Stomach smooth muscle (tissue), 2 donors: ENCODE data around the gene PDE12.

ENCODE experiments used
- H3K27ac ChIP-seq: one replicate; pipeline ENCODE4 v1.7.0; 2013; ENCODE audit warnings: mild to moderate bottlenecking, low read length, inconsistent platforms
- H3K27me3 ChIP-seq, 2 donors: one replicate each; pipeline ENCODE4 v1.7.0; 2013; ENCODE audit warnings: low read length in 2 of 2; ENCODE audit not compliant: insufficient read depth in 2 of 2, control insufficient read depth in 1 of 2
- H3K36me3 ChIP-seq, 2 donors: one replicate each; pipeline ENCODE4 v1.7.0; 2013; ENCODE audit warnings: low read length in 2 of 2; ENCODE audit not compliant: control insufficient read depth in 2 of 2, insufficient read depth in 2 of 2
- H3K4me1 ChIP-seq: one replicate; pipeline ENCODE4 v1.7.0; 2013; ENCODE audit warnings: low read length; ENCODE audit not compliant: control insufficient read depth, insufficient read depth
- H3K4me3 ChIP-seq, 2 donors: one replicate each; pipeline ENCODE4 v1.7.0; 2013; ENCODE audit warnings: low read length in 2 of 2
- H3K9ac ChIP-seq, 2 donors: one replicate each; pipeline ENCODE4 v1.7.0; 2013; ENCODE audit warnings: low read length in 2 of 2, mild to moderate bottlenecking in 1 of 2
- H3K9me3 ChIP-seq, 2 donors: one replicate each; pipeline ENCODE4 v1.7.0; 2013; ENCODE audit warnings: low read length in 2 of 2; ENCODE audit not compliant: control insufficient read depth in 2 of 2
- donor health status: healthy.
- donor health status: Pancreatic carcinoma.

Gene PDE12, protein sequence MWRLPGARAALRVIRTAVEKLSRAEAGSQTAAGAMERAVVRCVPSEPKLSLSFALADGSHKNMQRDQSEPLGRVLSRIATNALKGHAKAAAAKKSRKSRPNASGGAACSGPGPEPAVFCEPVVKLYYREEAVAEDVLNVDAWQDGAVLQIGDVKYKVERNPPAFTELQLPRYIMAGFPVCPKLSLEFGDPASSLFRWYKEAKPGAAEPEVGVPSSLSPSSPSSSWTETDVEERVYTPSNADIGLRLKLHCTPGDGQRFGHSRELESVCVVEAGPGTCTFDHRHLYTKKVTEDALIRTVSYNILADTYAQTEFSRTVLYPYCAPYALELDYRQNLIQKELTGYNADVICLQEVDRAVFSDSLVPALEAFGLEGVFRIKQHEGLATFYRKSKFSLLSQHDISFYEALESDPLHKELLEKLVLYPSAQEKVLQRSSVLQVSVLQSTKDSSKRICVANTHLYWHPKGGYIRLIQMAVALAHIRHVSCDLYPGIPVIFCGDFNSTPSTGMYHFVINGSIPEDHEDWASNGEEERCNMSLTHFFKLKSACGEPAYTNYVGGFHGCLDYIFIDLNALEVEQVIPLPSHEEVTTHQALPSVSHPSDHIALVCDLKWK

DNA sequence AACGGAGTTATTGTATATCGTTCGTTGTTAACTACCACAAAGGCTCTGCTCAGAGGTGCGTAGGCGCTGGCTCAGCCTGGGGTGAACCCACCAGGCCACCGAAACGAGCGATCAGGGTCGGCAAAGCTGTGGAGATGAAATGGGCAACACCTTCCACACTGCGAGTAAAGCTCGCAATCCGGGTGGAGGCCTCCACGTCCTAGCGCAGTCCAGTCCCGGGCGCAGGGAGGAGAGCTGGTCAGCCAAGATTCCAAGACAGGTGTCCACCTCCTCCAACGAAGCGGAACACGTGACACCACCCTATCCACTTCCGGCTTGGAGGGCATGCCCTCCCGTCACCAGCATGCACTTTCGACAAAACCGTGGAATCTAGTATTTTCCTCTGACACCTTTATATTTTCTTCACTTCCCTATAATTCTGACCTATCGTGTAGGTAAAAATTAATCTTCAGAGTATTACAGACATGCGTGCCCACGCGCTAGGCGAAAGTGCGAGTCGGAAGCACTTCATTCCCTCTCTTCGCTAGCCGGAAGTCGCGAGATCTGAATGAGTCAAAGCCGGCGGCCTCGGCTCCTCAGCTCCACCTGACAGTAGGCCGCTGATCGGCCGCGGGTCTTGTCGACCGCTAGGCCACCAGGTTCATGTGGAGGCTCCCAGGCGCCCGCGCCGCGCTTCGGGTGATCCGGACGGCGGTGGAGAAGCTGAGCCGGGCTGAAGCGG, at the start of gene PDE12:
Gene PDE12 (plus strand): TSS at position 537 of the 721 bp plus-strand sequence. CDS start 106 bp downstream, at position 643.
- Histone ChIP-seq H3K4me3 (peak within 1 kb of the TSS; percentile 100), H3K9me3 (no peaks in the 10 kb centered on the region), H3K9ac (peak within 1 kb of the TSS; percentile 95 to 97), H3K4me1 (peaks cover 20% of the 10 kb centered on the region), H3K36me3 (peaks cover 0 to 17% of the 10 kb centered on the region in 2 donors), H3K27ac (peak within 1 kb of the TSS; percentile 88), H3K27me3 (no peaks in the 10 kb centered on the region)

DNA sequence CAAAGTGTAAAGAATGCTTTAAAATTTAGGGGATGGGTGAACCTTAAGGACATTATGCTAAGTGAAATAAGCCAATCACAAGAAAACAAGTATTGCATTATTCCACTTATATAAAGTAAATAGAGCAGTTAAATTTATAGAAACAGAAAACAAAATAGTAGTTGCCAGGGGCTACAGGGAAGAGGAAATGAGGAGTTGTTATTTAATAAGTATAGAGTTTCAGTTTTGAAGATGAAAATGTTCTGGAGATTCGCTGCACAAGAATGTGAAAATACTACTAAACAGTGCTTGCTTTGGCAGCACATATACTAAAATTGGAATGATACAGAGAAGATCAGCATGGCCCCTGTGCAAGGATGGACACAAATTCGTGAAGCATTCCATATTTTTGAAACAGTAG, 43.9 kb upstream of the PDE12 start:
- H3K9ac ChIP-seq = no peak overlapping the region
- no peaks in the 10 kb centered on the region for H3K36me3 ChIP-seq
- H3K9me3 ChIP-seq = no peaks in the 10 kb centered on the region
- H3K4me3 ChIP-seq = no peak overlapping the region
- H3K4me1 ChIP-seq = no peaks in the 10 kb centered on the region
- H3K27ac ChIP-seq = no peak overlapping the region
- H3K27me3 ChIP-seq = no peaks in the 10 kb centered on the region

DNA sequence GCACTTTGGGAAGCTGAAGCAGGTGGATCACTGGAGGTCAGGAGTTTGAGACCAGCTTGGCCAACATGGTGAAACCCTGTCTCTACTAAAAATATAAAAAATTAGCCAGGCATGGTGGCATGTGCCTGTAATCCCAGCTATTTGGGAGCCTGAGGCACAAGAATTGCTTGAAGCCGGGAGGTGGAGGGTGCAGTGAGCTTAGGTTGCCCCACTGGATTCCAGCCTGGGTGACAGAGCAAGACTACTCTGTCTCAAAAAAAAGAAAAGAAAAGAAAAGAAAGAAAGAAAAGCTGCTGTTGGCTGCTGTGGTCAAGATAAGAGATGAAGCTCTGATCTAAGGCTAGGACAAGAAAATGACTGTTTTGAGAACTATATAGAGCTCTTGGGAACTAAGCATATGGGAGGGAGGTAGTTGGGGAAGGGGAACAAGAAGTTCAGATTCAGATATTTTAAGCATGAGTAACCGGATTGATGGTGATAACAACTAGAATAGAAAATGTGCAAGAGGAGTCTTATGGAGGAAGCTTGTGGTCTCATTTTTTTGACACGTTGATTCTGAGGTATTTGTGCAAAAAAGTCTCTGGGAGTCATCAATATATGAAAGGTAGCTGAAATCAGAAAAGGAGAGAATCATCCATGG, 37.7 kb upstream of the PDE12 start:
- Histone ChIP-seq H3K27me3 (no peaks in the 10 kb centered on the region), H3K9ac (no peak overlapping the region), H3K4me3 (no peak overlapping the region), H3K9me3 (no peaks in the 10 kb centered on the region), H3K4me1 (no peaks in the 10 kb centered on the region), H3K27ac (no peak overlapping the region), H3K36me3 (no peaks in the 10 kb centered on the region)

DNA sequence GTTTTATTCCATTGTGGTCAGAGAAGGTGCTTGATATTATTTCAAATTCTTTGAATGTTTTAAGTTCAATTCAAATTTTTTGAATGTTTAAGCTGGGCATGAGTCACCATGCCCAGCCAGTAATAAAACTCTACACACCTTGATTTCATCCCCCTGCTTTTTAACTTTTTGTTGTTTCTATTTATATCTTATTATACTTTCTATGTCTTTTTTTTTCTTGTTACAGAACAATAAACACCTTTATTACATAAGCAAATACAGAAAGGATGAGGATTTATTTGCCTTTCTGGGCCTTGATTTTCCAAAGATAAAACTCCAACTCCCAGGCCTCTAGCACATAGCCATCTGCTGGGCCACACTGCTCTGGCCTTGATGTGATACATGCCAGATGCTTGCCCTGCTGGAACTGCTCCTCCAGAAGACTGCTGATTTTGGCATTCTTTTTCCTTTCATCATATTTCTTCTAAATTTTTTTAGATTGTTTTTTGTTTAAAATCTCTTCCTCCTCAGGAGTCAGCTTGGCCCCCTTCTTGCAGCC, 25.9 kb upstream of the PDE12 start:
- Histone ChIP-seq H3K36me3 (no peaks in the 10 kb centered on the region), H3K4me3 (no peak overlapping the region), H3K4me1 (no peaks in the 10 kb centered on the region)

DNA sequence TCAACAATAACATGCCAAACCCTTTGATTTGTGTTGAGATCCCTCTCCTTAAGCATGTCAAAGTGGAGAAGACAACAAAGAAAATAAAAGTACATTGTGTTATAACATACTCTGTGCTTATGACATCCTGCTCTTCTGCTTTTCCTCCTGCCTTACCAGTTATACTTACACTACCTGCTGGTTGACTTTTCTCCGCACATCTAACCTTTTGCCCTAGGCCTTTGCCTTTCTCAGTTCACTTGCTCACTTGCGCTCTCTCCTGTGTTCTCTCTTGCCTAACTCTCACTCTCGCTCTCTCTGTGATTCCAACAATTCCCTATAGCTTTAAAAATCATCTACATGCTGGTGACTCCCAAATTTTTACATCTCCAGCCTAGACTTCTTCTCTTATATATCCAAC, 17.6 kb upstream of the PDE12 start:
- H3K27me3 ChIP-seq = no peaks in the 10 kb centered on the region
- no peak overlapping the region for H3K4me3 ChIP-seq
- no peak overlapping the region for H3K27ac ChIP-seq
- no peaks in the 10 kb centered on the region for H3K9me3 ChIP-seq
- no peak overlapping the region for H3K9ac ChIP-seq
- no peaks in the 10 kb centered on the region for H3K4me1 ChIP-seq
- H3K36me3 ChIP-seq = no peaks in the 10 kb centered on the region

More for the DNA sequence above, 25.9 kb upstream of the PDE12 start:
- no peaks in the 10 kb centered on the region for H3K9me3 ChIP-seq
- H3K27me3 ChIP-seq = no peaks in the 10 kb centered on the region
- no peak overlapping the region for H3K27ac ChIP-seq
- H3K9ac ChIP-seq = no peak overlapping the region

DNA sequence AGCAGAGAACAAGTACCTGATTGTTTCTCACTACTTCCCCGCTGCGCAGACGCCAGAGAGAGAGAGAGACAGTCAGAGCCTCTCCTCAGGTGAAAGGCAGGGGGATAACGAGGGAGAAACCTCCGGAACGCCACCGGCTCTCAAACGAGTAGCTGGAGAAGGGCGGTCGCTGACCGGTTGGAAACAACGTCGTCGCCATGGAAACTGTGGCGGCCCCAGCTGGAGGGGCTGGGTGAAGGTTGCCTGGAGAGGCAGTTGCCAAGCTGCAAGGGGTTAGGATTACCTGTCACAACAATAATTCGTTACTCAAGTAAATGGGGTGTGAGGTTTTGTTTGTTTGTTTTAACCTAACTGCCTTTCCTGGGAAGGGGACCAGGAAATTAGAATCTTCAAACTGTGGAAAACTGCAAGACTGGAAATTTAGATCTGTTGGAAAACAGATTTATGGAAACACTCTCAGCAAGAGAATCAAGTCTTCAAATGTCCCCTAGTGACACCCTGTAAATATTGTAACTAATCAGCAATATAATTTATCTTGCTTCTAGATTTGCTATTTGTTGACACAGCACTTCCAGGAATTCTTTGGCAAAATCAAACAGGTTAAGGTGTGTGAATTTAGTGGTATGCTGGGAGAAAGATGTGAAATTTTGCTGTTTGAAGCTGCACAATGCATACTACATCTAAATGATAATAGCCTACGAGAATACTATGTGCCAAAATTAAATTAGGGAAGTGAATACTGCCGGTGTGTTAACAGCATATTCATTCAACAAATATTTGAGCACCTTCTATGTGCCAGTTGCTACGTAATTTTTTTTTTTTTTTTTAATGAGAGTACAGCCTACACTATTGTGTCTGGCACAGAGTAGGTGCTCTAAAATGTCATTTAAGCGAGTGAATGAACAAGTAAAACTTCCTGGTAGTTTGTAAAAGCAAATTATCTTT, 11.6 kb upstream of the PDE12 start, which contains the start of gene DNAH12:
Gene DNAH12 (minus strand): TSS at position 164 of the 945 bp plus-strand sequence. CDS start 1,474 bp downstream, outside the sequence.
- peak within 1 kb of the TSS in 1 of 2 donors; percentile 40 for H3K4me3 ChIP-seq
- no peaks in the 10 kb centered on the region for H3K9me3 ChIP-seq
- H3K36me3 ChIP-seq = no peaks in the 10 kb centered on the region
- H3K4me1 ChIP-seq = no peaks in the 10 kb centered on the region
- H3K9ac ChIP-seq = peak within 1 kb of the TSS in 1 of 2 donors; percentile 1
- H3K27me3 ChIP-seq = peaks cover 0 to 5% of the 10 kb centered on the region in 2 donors
- H3K27ac ChIP-seq = no peak within 1 kb of the TSS

DNA sequence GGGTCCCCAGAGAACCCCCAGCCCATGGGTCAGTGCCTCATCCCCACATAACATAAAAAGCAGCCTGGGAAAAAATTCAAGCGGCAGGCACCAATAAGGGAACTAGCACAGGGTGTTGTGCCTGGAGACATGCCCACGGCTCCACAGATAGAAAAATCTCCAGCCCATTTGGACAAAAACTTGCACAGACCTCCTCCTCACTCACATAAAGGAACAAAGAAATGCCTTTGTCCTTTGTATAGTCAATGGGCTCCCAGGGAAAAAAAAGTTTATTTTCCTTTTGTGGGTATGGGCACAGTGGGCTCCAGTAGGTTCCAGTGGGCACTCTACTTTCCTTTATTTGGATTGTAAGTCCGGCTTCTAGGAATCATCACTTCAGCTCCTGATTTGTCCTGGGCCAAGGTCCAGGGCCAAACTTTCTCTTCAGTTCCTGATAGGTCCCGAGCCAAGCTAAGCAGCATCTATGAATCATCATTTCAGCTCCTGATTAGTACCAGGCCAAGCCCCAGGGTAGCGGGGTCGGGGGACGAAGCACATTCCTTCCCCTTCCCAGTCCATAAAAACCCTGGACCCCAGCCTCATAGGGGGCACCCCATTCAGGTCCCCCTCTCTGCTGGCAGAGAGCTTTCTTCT, 10.3 kb upstream of the PDE12 start:
- H3K4me1 ChIP-seq = no peaks in the 10 kb centered on the region
- peaks cover 0 to 5% of the 10 kb centered on the region in 2 donors for H3K27me3 ChIP-seq
- H3K27ac ChIP-seq = no peak overlapping the region
- no peaks in the 10 kb centered on the region for H3K36me3 ChIP-seq
- no peaks in the 10 kb centered on the region for H3K9me3 ChIP-seq
- H3K9ac ChIP-seq = no peak overlapping the region
- H3K4me3 ChIP-seq = no peak overlapping the region

DNA sequence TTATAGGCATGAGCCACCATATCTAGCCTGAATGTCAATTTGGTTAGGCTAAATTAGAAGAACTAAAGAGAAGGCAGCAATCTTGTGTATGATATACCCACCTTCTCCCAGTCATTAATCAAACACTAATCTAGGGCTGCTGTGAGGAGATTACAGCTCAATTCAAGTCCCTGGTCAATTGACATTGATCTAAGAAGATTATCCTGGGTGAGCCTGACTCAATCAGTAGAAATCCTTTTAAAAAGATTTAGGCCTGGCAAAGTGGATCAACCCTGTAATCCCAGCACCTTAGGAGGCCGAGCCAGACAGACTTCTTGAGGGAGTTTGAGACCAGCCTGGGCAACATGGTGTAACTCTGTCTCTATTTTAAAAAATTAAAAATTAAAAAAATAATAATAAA, 9.5 kb upstream of the PDE12 start:
- Histone ChIP-seq H3K9ac (no peak overlapping the region), H3K4me1 (no peaks in the 10 kb centered on the region), H3K4me3 (no peak overlapping the region), H3K9me3 (no peaks in the 10 kb centered on the region), H3K27me3 (peaks cover 0 to 5% of the 10 kb centered on the region in 2 donors), H3K27ac (no peak overlapping the region), H3K36me3 (no peaks in the 10 kb centered on the region)

DNA sequence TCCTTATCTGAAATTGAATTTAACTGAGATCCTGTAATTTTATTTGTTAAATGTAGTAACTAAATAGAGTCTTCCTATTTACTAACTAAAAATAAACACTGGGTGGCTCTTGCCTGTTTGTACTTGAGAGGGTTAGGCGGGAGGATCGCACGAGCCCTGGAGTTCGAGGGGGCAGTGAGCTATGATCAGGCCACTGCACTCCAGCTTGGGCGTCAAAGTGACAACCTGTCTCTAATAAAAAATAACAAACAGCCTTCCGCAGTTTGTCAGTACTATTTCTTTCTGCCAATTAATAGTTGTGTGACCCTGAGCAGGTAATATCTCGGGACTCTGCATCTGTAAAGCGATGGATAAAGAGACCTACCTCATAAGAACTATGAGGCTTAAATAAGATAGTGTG, 768 bp upstream of the PDE12 start:
- peaks cover 20% of the 10 kb centered on the region for H3K4me1 ChIP-seq
- no peaks in the 10 kb centered on the region for H3K9me3 ChIP-seq
- H3K27me3 ChIP-seq = no peaks in the 10 kb centered on the region
- H3K27ac ChIP-seq = peak overlapping the region; percentile 88
- H3K9ac ChIP-seq = peak overlapping the region; percentile 95 to 97
- peaks cover 0 to 17% of the 10 kb centered on the region in 2 donors for H3K36me3 ChIP-seq
- peak overlapping the region; percentile 100 for H3K4me3 ChIP-seq
